Activated naive CD4-positive, alpha-beta T cell treated with Interleukin-2 at 50 U/mL for 16 hours (primary cell): Measurements from ENCODE around the gene SERPINH1.

Experiments
- DNase-seq: peaks from one replicate; pipeline ENCODE4 v3.0.0-alpha.2; 2020

SERPINH1 gene

DNA sequence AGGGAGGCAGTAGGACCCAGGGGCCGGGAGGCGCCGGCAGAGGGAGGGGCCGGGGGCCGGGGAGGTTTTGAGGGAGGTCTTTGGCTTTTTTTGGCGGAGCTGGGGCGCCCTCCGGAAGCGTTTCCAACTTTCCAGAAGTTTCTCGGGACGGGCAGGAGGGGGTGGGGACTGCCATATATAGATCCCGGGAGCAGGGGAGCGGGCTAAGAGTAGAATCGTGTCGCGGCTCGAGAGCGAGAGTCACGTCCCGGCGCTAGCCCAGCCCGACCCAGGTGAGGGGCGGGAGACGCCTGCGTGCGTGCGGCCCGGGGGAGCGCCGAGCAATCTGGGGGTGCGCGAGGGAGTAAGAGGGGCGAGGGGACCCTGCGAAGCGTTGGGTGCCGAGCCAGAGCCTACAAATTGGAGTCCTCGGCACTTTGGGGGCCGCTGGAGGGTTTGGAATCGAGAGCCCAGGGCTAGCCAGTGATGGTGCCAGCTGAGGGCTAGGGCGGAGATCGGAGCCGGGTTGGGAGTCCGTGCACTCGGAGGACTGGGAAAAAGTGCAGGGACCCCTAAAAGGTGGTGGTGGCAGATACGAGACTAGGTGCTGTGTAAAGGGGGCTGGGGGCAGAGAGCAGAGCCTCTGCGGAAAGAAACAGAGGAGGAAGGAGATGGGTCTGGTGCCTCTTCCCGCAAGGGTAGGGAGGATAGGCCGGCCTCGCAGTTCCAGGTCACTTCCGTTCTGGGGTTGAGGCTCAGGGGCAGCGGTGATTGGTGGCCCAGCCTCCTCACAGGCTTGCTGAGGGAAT is at the start of gene SERPINH1:
TSS of gene SERPINH1 (plus strand) at position 206 of the 788 bp plus-strand sequence. CDS start 4,097 bp downstream, outside the sequence.
- peak; percentile 74 for DNase-seq

DNA sequence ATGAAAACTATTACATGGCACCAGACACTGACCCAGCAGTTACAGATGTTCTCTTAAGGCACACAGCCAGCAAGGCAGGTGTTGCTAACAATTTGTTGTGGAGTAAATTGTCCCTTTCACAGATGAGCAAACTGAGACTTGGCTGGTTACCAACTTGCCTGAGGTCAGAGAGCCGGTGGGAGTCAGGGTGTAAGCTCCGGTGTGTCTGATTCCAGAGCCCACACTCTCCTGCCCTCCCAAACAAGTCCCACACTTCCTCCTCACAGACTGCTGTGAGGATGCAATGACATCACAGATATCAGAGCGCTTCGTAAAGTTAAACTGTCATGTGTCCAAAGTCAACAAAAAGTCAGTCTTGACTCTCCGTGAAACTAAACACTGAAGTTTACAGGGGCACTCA is 48.8 kb upstream of the SERPINH1 start:
- no peak for DNase-seq

DNA sequence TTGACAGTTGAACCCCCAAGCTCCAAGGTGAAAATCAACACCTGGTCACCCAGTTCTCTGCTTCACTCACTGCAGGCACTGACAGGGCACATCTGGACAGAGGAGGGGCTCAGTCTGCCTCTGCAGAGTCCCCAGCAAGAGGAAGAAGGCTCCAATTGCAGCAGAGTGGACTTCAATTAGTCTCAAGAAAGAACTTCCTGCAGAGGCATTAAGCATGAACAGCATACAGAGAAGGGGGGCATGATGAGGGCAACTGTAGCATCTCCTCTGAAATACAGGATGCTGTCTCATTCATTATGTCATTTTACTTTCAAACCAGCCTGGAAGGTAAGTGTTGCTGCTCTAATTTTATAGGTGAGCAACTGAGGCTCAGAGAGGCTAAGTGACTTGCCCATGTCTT is 47.5 kb upstream of the SERPINH1 start:
- DNase-seq: no peak

DNA sequence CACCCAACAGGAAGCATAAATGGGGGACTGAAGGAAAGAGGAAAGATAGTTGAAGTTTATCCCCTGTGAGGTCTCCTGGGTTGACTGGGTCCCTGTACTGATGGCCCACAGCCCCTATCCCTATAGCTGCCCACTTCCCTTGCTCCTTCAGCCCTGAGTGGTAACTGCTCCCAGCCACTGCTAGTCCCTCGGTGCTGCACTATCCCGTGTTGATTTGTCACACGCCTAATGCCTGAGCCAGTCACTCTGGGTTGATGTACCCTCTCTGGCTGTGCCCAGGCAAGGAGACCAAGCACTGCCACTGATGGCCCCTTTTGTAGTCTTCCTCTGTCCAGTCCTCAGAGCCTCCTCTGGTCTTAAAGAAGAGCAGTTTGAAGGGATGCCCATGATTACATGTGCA is 45.9 kb upstream of the SERPINH1 start:
- no peak for DNase-seq

DNA sequence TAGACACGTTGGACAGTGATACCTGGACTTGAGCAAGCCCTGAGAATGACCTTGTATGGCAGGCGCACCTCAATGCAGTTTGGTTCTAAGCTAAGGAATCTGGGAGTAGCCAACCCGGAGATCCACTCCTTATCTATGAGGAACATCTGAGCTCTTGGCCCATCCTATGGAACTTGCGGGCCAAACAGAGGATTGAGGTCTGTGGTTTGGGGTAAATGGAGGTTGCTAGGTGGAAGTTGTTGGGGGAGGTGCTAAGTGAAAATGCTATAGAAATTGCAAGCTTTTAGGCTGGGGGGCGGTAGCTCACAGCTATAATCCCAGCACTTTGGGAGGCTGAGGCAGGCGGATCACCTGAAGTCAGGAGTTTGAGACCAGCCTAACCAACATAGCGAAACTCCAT is 45.2 kb upstream of the SERPINH1 start:
- no peak for DNase-seq

DNA sequence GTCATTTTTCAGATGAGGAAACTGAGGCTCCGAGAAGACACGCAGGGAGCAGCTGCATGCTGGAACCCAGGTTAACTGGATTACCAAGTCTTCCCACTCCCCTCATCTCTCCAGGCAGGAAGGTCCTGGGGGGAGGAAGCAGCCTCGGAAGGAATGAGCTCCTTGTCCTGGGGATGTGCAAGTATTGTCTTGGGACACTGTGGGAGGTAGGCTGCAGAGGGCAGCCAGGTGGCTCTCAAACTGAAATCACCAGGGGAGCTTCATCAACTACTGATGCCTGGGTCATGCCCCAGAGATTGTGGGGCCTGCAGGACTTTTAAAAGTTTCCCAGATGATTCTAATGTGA is 43.9 kb upstream of the SERPINH1 start:
- DNase-seq: no peak

DNA sequence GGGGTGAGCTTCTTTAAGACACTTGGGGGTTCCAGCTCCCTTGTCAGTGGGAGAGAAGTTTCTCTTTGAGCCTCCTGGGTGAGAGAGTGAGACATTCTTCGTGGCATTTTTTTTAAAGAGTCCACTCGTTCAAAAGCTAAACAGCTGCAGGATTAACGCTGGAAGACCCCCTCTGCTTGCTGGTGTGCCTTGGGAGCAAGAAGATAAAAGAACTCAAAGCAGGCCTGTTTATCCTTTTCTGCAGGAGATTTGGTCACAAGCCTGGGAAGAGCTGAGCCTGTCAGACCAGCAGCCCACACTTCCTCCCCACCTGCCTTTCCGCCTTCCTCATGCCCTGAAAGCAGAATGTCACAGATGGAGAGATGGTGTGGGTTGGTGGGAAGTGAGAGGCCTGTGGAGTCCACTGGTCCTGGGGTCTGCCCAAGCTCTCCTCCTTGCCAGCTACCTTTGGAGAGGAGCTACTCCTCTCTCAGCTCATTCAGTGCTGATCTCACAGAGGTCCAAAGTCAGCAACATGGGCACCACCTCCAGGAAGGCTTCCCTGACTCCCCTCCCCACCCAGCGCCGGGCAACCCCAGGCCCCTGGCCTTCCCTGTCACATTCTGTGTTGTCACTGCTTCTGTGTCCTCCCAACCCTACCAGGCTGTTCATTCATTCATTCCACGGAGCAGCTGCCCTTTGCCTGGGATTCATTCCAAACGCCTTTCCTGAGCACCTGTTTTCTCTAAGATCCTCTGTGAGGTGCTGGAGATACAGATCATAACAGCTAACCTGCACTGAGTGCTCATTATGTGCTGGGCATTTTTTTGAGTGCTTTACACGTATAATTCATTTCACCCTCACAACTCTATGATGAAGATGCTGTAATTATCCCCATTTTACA is 43.0 kb upstream of the SERPINH1 start:
- no peak for DNase-seq

DNA sequence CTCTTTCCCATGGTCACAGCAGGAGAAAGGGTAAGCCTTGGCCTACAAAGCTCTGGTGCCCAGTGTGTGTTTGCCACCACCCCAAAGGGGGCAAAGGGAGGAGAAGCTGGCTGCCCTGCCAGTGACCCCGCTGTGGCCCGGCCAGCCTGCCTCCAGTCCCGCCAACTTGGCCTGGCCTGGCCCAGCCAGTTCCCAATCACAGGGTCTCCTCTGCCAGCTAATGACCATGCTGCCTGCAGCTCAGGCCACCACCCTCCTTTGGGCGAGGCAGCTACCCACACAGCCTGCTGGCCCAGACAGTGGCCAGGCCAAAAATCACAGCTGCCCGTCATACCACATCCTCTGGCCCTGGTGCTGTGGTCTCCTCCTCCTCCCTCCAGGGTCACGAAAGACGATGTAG is 41.4 kb upstream of the SERPINH1 start:
- DNase-seq: no peak

DNA sequence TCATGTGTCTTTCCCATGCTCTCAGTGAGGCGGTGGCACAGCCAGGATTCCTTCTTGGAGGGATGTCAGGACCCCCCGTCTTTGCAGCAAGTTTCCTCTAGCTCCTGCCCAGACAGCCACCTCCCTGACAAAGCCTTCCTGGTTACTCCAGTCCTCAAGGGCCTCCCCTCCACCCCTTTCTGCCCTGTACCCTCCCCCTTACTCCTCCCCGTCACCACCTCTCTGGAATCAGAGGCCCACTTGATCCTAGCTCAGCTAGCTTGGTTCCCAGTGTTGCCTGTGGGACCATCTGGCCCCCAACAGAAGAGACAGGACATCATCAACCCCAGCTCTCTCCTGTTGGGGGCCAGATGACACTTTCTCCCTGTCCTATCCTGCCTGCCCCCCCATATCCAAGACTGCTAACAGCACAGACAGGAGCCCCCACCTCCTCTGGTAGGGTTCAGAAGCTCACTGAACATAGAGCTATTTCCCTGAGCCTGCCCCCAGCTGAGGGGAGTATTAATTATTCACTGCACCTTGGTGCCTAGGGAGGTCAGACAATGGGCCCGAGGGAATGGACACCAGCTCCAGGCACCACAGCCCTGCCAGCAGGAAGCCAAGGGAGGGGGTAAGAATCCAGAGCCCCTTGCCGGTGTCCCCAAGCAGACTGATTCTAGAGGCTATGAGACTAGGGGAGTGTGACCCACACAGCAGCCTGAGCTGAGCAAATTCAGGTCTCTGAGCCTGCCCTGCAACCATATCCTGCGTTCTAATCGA is 39.6 kb upstream of the SERPINH1 start:
- DNase-seq: no peak

DNA sequence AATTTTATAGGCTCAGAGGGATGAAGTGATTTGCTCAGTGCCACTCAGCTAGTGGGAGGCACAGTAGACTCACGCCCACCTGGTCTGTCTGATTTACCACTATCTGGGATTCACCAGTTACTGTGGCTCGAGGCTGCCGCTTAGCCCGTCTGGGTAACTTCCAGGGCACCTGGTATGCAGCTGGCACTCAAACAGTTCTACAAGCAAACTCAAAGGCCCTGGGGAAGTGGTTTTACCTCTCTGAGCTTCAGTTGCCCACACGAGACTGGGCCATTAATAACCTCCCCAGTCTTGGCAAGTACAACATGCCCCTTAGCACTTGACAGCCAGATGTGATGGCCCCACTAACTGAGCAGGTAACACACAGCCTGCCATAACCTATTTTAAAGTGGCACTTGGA is 38.9 kb upstream of the SERPINH1 start:
- DNase-seq: no peak

DNA sequence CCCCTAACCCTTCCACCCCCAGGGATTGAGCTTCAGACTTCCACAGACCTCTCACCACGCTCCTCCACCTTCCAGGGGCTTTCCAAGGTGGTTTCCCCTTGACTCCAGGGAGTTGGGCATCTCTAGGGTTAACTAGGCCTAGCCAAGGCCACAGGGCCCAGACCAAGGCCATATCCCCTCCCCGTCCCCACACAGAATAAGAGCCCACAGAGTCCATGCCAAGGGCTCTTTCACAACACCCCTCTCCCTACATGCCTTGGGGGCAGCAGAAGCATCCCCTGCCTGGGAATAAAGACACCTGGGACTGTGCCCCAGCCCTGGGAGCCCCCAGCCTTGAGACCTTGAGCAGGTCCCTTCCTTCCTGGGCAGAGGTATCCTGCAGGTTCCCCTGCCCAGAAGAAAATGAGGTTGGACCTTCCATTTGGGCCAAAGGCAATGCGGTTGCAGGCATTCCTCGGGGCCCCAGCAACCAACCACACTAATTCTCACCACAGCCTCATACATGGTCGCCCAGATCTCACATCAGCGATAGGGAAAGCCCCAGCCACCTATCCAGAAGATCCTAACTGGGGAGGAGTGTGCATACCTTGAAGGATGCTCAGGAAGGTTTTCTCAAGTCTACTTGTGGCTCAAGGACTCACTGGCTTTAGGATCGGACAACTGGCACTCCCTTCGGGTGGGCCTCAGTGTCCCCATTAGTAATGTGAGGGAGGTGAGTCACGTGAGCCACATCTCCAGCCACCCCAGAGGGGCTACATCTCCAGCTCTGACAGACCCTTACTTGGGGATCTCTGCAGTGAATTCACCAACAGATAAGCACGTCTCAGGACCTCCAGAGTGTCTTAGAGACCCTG is 38.0 kb upstream of the SERPINH1 start:
- peak; percentile 11 for DNase-seq

DNA sequence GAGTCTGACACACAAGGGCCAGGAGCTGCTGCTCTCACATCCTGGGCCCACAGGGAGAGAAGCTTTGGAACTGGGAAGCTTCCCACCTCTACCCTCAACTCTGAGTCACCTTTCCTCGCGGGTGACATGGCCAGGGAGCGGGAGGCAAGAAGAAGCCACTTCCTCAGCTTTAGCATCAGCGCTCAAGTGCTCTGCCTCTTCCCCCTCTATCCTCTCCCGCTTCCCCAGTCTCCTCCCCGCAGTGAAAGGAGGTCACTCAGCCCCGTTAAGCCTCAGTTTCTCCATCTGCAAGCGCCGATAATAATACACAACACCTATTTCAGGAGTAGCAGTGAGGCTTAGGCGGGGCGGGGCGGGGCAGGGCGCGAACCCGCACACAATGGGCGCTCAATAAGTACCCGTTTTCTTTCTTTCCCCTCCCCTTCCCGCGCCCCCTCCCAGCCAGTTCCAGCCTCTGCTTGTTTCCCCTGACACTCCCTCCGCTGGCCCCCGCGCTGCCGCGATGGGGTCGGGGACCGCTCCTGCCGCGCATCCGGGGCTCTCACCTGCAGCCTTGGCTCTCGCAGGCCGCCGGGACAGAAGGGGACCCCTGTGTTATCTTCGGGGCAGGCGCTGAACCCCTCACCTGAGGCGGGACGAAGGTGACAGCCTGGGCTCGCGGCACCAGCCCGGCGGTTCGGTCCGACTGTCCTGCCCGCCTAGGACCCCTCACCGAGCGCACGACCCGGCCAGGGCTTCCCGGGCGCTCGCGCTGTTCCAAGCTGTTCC is 37.2 kb upstream of the SERPINH1 start:
- DNase-seq: peak; percentile 45

DNA sequence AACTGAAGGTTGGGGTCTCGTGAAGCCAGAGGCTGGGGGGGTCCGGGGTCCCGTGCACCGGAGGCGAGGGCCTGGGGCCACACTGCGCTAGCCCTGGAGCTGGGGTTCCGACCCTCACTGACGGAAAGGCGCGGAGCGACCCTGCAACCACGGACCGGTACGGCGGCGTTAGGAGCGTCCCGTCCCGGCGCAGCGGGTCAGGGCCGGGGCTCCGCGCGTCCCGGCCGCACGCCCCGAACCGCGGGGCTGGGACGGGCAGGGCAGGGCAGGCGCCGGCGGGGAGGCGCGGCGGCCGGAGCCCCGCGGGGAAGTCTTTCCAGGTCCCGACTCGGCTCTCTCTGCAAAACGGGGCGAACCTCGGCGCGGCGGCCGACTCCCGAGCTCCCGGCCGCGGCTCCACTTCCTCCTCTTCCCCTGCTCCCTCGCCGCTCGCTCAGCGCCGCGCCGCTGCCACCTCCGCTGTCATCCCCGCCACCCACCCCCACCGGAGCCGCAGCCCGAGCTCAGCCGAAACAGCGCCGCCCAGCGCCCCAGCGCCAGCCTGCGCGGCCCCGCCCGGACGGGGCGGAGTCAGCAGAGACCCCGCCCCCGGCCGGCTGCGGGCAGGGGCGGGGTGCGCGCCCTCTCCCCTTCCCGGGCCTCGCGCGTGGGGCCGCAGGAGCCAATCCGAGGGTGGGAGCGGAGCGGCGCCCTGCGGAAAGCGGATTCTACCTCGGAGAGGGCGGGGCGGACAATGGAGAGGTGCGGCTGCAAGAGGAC is 36.4 kb upstream of the SERPINH1 start, which contains the start of gene GDPD5:
TSS of gene GDPD5 (minus strand) at position 509 of the 759 bp plus-strand sequence. CDS start 48,206 bp downstream, outside the sequence.
- peak; percentile 88 for DNase-seq

DNA sequence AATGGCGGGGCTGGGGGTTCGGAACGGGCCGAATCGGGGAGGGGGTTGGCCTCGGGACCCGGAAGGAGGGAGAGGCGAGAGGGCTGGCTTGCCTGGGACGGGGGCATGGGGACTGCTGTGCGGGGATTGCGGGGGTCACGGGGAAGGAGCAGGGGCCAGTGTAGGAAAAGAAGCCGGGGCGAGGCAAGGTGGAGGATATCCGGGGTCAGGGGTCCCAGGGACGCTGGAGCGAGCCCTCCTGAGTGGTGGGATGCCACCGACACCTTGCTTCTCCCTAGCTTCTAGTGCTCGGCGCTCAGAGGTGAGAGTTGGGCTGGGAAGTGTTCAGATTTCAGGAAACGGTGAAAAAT is 35.9 kb upstream of the SERPINH1 start:
- DNase-seq: no peak

DNA sequence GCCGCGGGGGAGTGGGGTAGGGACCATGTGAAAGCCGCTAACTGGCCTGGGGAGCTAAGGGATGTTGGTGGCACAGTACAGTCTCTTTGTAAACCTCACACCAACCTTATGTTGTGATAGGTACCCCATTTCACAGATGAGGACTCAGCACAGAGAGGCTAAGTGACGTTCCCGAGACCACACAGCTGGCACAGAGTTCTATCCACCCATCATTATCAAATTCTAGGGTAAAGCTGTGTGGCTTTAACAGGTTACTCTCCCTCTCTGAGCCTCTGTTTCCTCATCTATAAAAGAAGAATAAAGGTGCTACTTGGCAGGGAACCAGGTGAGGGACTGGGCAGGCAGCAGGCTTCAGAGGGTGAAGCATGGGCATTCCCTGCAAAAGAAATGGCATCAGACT is 34.9 kb upstream of the SERPINH1 start:
- DNase-seq: no peak

DNA sequence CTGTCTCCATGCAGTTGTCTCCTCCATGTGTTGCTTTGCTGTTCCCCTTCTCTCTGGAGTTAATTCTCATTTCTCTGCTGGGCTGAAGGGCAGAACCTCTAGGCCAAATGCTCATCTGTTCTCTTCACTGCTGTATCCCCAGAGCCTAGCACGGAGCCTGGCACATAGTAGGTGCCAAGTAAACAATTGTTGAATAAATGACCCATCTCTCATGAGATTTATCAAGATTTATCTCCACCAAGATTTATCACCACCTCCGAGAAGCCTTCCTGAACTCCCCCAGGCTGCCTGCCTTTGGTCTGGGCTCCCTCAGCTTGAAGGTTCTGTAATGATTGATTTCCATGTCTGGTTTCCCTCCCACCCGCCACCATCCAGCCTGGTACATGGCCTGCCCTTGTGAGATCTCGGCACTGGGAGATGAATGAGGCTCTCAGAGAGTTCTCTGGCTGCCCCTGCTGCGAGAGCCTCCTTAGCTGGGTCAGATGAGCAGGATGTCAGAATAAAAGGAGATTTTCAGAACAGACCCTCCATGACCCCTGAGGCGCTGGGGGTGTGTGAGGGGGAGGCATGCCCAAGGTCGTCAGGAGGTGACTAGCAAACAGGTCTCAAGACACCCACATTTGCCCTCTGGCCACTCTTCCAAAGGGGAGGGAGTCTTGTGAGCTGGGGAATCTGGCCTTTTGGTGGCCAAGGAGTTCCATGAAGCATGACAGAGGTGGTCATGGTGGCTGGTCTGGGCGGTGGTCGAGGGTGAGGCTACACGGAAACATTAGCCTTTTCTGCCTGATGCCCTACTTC is 33.9 kb upstream of the SERPINH1 start:
- no peak for DNase-seq

DNA sequence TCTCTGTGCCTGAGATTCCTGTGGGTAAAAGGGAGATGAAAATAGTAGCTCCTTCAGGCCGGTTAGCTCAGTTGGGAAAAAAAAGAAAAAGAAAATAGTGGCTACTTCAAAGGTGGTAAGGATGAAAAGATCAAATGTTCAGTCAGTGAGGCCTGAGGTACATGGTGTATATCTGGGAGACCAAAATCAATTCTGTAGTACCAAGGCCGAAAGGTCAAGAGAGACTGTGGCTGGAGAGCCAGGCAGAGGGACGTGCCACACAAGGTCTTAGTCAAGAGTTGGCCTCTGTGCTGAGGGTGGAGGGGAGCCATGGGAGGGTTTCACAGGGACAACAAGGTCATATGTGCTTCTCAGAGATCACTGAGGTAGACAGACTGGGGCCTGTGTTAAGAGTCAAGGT is 31.5 kb upstream of the SERPINH1 start:
- DNase-seq: no peak

DNA sequence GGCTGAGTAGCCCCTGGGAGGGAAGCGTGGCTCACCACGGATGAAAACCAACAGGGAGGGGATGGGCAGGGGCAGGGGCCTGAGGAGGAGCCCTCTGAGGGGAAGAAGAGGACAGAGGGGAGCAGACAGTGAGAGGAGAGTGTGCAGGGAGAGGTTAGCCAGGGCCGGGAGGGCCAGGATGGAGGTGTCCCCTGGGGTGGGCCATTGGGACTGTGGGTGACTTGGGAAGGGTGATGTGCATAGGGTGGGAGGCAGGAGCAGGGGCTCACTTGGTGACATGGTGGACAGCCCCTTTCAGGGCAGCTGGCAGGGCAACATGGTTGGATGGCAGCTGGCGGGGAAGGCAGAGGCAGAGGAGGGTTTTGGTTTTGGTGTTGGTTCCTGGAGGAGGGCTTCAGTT is 30.7 kb upstream of the SERPINH1 start:
- DNase-seq: no peak

DNA sequence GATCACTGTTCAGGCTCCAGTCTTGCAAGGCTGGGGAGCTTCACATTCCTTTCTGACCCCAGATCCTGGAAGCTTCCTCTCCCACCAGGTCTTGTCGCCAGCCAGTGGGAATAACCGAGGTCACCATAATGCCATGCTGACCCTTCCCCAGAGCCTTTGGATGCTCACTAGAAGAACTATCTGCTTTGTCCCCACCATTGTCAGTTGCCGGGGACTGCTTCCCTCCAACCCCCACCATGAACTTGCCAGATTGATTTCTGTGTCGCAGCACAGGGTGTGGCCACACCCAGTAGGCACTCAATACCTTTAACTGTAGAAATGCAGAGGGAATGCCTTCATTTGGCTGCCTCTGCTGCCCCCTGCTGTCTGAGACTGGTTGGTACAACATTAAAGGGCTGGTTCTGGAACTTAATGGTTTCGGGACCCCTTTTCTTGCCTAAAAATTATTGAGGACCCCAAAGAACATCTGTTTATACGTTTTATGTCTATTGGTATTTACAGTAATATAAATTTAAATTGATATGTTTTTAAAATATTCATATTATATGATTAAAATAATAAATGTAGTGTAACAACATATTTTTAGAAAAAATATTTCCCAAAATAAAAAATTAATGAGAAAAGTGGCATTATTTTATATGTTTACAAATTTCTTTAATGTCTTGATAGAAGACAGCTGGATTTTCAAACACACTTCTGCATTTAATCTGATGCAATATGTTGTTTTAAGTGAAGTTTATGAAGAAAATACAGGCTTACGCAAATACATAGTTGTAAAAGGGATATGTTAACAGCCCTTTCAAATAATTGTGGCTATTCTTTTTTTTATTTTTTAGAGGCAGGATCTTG is 29.6 kb upstream of the SERPINH1 start:
- peak; percentile 83 for DNase-seq
